GM12878 (cell line): ENCODE results near the gene SRP14. TPM values are rescaled to one million over a fixed set of nuclear protein-coding genes. Genes with fewer than 3 reads are reported as not detected.

Experiments used
- ATAC-seq: fragments of 200-7000 bp; cut with Tn5 transposase; 3 replicates; pipeline ENCODE4 v1.9.1; 2020; ENCODE audit warnings: mild to moderate bottlenecking, moderate library complexity
- BruUV-seq: library from RNA; stranded (reverse); fragments of 400-500 nt; replicated peaks from 2 replicates; lab custom pipeline; 2021; lab: Mats Ljungman, UMichigan
- CTCF ChIA-PET: fragments of 300-600 bp; sonication (Branson Sonifier 250); formaldehyde crosslinking; extraction: SDS; loops from one replicate; lab custom pipeline; 2021; ENCODE audit warnings: inconsistent platforms; lab: Yijun Ruan, JAX
- POLR2A ChIA-PET: fragments of 350-600 bp; formaldehyde crosslinking; extraction: SDS; loops from one replicate; lab custom pipeline; 2021; ENCODE audit warnings: inconsistent platforms; lab: Charles Lee
- RAD21 ChIA-PET: fragments of 300-600 bp; sonication (Branson Sonifier 250); formaldehyde crosslinking; loops from one replicate; lab custom pipeline; 2023; ENCODE audit warnings: antibody characterized with exemption; ENCODE audit not compliant: unreplicated experiment; lab: Charles Lee
- SMC1A ChIA-PET: fragments of 300-600 bp; sonication (Branson Sonifier 250); formaldehyde crosslinking; loops from one replicate; lab custom pipeline; 2023; ENCODE audit not compliant: unreplicated experiment, uncharacterized antibody; lab: Charles Lee
- DNase-seq: peaks from one replicate; pipeline ENCODE4 v3.0.0-alpha.2; 2011; ENCODE audit warnings: low read depth, low spot score
- FAIRE-seq: peaks from 3 replicates; lab custom pipeline; 2011; peaks lifted over from hg19 to GRCh38; lab: Jason Lieb, UNC
- H2AFZ ChIP-seq: 2 replicates; pipeline ENCODE4 v1.6.0; 2011; ENCODE audit warnings: low read depth, low read length, control low read depth; ENCODE audit not compliant: control insufficient read depth
- H3K27ac ChIP-seq: 2 replicates; pipeline ENCODE4 v1.5.1; 2011; ENCODE audit warnings: control low read depth; ENCODE audit not compliant: control insufficient read depth, insufficient read depth
- H3K27me3 ChIP-seq, 2 experiments: replicated peaks in 1 of 2; 2 replicates each; pipeline versions ENCODE4 v1.6.0 to v1.6.1; 2011; ENCODE audit warnings: low read length in 1 of 2; ENCODE audit not compliant: control insufficient read depth in 2 of 2, insufficient read depth in 2 of 2
- H3K36me3 ChIP-seq, 2 experiments: 2 replicates each; pipeline ENCODE4 v1.5.1; 2011; ENCODE audit warnings: low read length in 1 of 2; ENCODE audit not compliant: control insufficient read depth in 2 of 2, insufficient read depth in 2 of 2
- H3K4me1 ChIP-seq: 2 replicates; pipeline ENCODE4 v1.6.1; 2011; ENCODE audit warnings: mild to moderate bottlenecking, low read length, moderate library complexity, mixed read lengths; ENCODE audit not compliant: control insufficient read depth, insufficient read depth
- H3K4me2 ChIP-seq: 2 replicates; pipeline ENCODE4 v1.6.0; 2011; ENCODE audit warnings: control low read depth; ENCODE audit not compliant: control insufficient read depth, insufficient read depth
- H3K4me3 ChIP-seq: fragments of 200-600 bp; sonication (generic); 2 replicates; pipeline ENCODE4 v1.5.1; 2016
- H3K79me2 ChIP-seq: 2 replicates; pipeline ENCODE4 v1.6.0; 2011; ENCODE audit warnings: low read length; ENCODE audit not compliant: control insufficient read depth, insufficient read depth
- H3K9ac ChIP-seq: 2 replicates; pipeline ENCODE4 v1.8.0; 2011; ENCODE audit warnings: low read length, control low read depth, mixed read lengths; ENCODE audit not compliant: control insufficient read depth, insufficient read depth
- H3K9me3 ChIP-seq: replicated peaks from 3 replicates; pipeline ENCODE4 v1.5.1; 2011; ENCODE audit warnings: mild to moderate bottlenecking, low read length; ENCODE audit not compliant: control insufficient read depth, insufficient read depth
- H4K20me1 ChIP-seq: 2 replicates; pipeline ENCODE4 v1.6.0; 2011; ENCODE audit not compliant: control insufficient read depth, insufficient read depth
- CBX5 ChIP-seq: sonication (generic); IDR thresholded peaks from 2 replicates; pipeline ENCODE4 v1.6.1; 2016; ENCODE audit warnings: low read depth, moderate library complexity, mild to moderate bottlenecking, inconsistent platforms
- ESRRA ChIP-seq: IDR thresholded peaks from 2 replicates; pipeline ENCODE4 v1.6.1; 2012; ENCODE audit warnings: mild to moderate bottlenecking, low read length, improper control_type of control experiment
- FOXM1 ChIP-seq: IDR thresholded peaks from 2 replicates; pipeline ENCODE4 v1.6.1; 2012; ENCODE audit warnings: low read depth, mild to moderate bottlenecking, inconsistent platforms, low read length, moderate library complexity
- NFYB ChIP-seq: IDR thresholded peaks from 2 replicates; pipeline ENCODE4 v1.6.1; 2011; ENCODE audit warnings: low read depth, mild to moderate bottlenecking, low read length, improper control_type of control experiment, moderate library complexity; ENCODE audit not compliant: insufficient read depth
- RAD51 ChIP-seq: fragments of 450-650 bp; IDR thresholded peaks from 2 replicates; pipeline ENCODE4 v1.6.1; 2016; ENCODE audit warnings: moderate library complexity, mild to moderate bottlenecking, inconsistent platforms
- RUNX3 ChIP-seq: IDR thresholded peaks from 2 replicates; pipeline ENCODE4 v1.6.1; 2012; ENCODE audit warnings: low read length, inconsistent platforms
- SREBF2 ChIP-seq: IDR thresholded peaks from 2 replicates; pipeline ENCODE4 v1.6.1; 2012; ENCODE audit warnings: mild to moderate bottlenecking, low read length
- WGBS: methylation state at CpG from one replicate; pipeline ENCODE4 v1.1.6; 2016; ENCODE audit warnings: low lambda C conversion rate; ENCODE audit not compliant: insufficient replicate concordance, insufficient coverage; ENCODE audit errors: missing lambda C conversion rate; 5-methylcytosine and 5-hydroxymethylcytosine counted together
- in situ Hi-C: fragments of 300-500 bp; cut with MboI; formaldehyde crosslinking; loops from 9 replicates; pipeline ENCODE4 v1.14.3; 2018; ENCODE audit warnings: mixed read lengths
- intact Hi-C: fragments of 100-400 bp; cut with micrococcal nuclease; formaldehyde crosslinking; loops from one replicate; pipeline ENCODE4 v1.14.2; 2022; ENCODE audit not compliant: unreplicated experiment
- polyA plus RNA-seq, 11 experiments: library from polyadenylated mRNA; depleted of rRNA in 4 of 11; unstranded in 6 of 11; stranded (reverse) in 5 of 11; fragments of >200 nt; fragmentation: Nextera tagmentation in 4 of 11; fragmentation: Illumina TruSeq in 1 of 11; extraction: Ambion mirVana in 4 of 11; extraction: Trizol in 1 of 11; gene quantifications; 1 replicate in 1 of 11; 2 replicates in 10 of 11; pipeline versions ENCODE4 v1.2.1 to v1.2.3, GENCODE V29; 2011 to 2016; ENCODE audit warnings: inconsistent platforms in 2 of 11, missing spikeins in 2 of 11, low read depth in 1 of 11
- total RNA-seq, 4 experiments: library from RNA; depleted of rRNA in 3 of 4; stranded (reverse); fragments of >200 nt in 3 of 4; fragmentation: Illumina TruSeq in 1 of 4; extraction: Trizol in 1 of 4; gene quantifications; 2 replicates each; pipeline versions ENCODE4 v1.2.1 to v1.2.3, GENCODE V29; 2013 to 2021
- TF ChIP-seq, protein P1 (sequence below): IDR thresholded peaks from 2 replicates; pipeline ENCODE4 v1.6.1; 2012; ENCODE audit warnings: low read depth, low read length, improper control_type of control experiment
- TF ChIP-seq, protein P2 (sequence below): fragments of 450-650 bp; IDR thresholded peaks from 2 replicates; pipeline ENCODE4 v1.6.1; 2017; ENCODE audit warnings: mild to moderate bottlenecking, moderate library complexity
- TF ChIP-seq, protein P3 (sequence below): IDR thresholded peaks from 2 replicates; pipeline ENCODE4 v1.6.1; 2012; ENCODE audit warnings: low read length, inconsistent platforms
- TF ChIP-seq, protein P4 (sequence below): fragments of 450-650 bp; IDR thresholded peaks from 2 replicates; pipeline ENCODE4 v1.6.1; 2017; ENCODE audit warnings: mild to moderate bottlenecking, low read depth, inconsistent platforms; ENCODE audit not compliant: poor library complexity, severe bottlenecking
- TF ChIP-seq, protein P5 (sequence below): fragments of 450-650 bp; IDR thresholded peaks from 2 replicates; pipeline ENCODE4 v1.6.1; 2014; ENCODE audit warnings: mild to moderate bottlenecking

Gene SRP14
- total and polyA plus RNA-seq, 10 of the 15 experiments (the other 5 are each of a cell fraction or from before 2014, with no cell fraction given) = 141 to 1,182 (median 493) TPM

DNA sequence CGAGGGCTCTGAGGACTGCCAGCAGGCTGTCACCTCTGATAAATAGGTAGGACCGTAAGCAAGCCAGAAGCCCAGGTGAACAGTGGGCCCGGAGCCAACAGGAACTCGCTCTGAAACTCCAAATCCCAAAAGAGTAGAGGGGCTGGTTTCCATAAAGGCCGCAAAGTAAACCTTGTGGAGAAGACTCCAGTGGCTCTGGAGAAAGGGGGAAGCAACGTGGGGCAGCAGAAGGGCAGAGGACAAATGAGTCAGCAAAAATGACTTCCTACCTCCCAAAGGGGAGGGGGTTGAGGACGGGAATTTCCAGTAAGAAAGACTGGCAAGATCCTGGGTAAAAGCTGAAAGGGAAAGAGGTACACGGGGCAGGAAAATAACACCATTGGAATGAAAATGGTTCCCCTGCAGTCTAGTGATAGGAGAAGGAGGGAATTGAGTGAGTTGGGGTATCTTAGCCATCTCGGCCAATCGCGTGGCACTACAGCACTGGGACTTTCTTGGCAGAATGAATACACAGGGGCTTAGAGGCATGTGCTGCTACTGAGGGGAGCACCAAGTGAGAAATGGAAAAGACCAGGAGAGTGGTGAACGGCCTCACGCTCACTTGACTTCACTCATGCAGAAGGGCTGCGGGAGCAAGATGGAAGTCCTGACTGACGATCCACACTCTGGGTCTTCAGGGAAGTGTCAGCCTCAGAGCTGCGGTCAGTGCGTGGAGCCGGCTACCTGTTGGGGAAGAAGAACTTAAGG is 36.5 kb upstream of the SRP14 start:
- FAIRE-seq (no peak), ATAC-seq (no peak), DNase-seq (no peak)
- H4K20me1 ChIP-seq = no peaks in the 10 kb centered on the region
- in situ Hi-C loops = no loop called here
- BruUV-seq = no TSS peak
- H3K27ac ChIP-seq = no peak overlapping the region
- no peaks in the 10 kb centered on the region; the same call in 2 of the 3 replicates for H3K9me3 ChIP-seq
- peaks cover 5% of the 10 kb centered on the region for H3K4me1 ChIP-seq
- H3K79me2 ChIP-seq = no peaks in the 10 kb centered on the region
- POLR2A ChIA-PET = interaction anchor here (0.7 to 1.0 kb wide), 2 partner anchors 25 to 126 kb away, joined by 3 read pairs; no protein-coding TSS in a partner anchor
- no peaks in the 10 kb centered on the region for H3K36me3 ChIP-seq
- H3K4me2 ChIP-seq = no peak overlapping the region
- no peak overlapping the region for H3K9ac ChIP-seq
- H3K27me3 ChIP-seq = no peaks in the 10 kb centered on the region
- H2AFZ ChIP-seq = no peak overlapping the region
- CTCF ChIA-PET = interaction anchor here (0.9 kb wide), 3 partner anchors 19 to 45 kb away, joined by 3 to 4 read pairs (median 3); no protein-coding TSS in a partner anchor
- H3K4me3 ChIP-seq = no peak overlapping the region
- 64% methylated on average over 18 of the region's 18 CpGs for WGBS
- RAD21 ChIA-PET = interaction anchor here (0.6 kb wide), 1 partner anchor 46 kb away, joined by 3 read pairs; no protein-coding TSS in a partner anchor
- intact Hi-C loops = no loop called here
- SMC1A ChIA-PET = interaction anchor here (0.7 to 43.9 kb wide), 2 partner anchors 29 to 163 kb away, joined by 3 to 981 read pairs; partner anchors contain the start of genes BMF and PAK6
- TF ChIP-seq, protein P1, sequence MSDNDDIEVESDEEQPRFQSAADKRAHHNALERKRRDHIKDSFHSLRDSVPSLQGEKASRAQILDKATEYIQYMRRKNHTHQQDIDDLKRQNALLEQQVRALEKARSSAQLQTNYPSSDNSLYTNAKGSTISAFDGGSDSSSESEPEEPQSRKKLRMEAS = no peak
- TF ChIP-seq FOXM1 = no peak
- TF ChIP-seq CBX5 = no peak
- TF ChIP-seq, protein P2, sequence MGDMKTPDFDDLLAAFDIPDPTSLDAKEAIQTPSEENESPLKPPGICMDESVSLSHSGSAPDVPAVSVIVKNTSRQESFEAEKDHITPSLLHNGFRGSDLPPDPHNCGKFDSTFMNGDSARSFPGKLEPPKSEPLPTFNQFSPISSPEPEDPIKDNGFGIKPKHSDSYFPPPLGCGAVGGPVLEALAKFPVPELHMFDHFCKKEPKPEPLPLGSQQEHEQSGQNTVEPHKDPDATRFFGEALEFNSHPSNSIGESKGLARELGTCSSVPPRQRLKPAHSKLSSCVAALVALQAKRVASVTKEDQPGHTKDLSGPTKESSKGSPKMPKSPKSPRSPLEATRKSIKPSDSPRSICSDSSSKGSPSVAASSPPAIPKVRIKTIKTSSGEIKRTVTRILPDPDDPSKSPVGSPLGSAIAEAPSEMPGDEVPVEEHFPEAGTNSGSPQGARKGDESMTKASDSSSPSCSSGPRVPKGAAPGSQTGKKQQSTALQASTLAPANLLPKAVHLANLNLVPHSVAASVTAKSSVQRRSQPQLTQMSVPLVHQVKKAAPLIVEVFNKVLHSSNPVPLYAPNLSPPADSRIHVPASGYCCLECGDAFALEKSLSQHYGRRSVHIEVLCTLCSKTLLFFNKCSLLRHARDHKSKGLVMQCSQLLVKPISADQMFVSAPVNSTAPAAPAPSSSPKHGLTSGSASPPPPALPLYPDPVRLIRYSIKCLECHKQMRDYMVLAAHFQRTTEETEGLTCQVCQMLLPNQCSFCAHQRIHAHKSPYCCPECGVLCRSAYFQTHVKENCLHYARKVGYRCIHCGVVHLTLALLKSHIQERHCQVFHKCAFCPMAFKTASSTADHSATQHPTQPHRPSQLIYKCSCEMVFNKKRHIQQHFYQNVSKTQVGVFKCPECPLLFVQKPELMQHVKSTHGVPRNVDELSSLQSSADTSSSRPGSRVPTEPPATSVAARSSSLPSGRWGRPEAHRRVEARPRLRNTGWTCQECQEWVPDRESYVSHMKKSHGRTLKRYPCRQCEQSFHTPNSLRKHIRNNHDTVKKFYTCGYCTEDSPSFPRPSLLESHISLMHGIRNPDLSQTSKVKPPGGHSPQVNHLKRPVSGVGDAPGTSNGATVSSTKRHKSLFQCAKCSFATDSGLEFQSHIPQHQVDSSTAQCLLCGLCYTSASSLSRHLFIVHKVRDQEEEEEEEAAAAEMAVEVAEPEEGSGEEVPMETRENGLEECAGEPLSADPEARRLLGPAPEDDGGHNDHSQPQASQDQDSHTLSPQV = no peak
- TF ChIP-seq, protein P3, sequence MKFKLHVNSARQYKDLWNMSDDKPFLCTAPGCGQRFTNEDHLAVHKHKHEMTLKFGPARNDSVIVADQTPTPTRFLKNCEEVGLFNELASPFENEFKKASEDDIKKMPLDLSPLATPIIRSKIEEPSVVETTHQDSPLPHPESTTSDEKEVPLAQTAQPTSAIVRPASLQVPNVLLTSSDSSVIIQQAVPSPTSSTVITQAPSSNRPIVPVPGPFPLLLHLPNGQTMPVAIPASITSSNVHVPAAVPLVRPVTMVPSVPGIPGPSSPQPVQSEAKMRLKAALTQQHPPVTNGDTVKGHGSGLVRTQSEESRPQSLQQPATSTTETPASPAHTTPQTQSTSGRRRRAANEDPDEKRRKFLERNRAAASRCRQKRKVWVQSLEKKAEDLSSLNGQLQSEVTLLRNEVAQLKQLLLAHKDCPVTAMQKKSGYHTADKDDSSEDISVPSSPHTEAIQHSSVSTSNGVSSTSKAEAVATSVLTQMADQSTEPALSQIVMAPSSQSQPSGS = no peak
- TF ChIP-seq ESRRA = no peak
- TF ChIP-seq, protein P4, sequence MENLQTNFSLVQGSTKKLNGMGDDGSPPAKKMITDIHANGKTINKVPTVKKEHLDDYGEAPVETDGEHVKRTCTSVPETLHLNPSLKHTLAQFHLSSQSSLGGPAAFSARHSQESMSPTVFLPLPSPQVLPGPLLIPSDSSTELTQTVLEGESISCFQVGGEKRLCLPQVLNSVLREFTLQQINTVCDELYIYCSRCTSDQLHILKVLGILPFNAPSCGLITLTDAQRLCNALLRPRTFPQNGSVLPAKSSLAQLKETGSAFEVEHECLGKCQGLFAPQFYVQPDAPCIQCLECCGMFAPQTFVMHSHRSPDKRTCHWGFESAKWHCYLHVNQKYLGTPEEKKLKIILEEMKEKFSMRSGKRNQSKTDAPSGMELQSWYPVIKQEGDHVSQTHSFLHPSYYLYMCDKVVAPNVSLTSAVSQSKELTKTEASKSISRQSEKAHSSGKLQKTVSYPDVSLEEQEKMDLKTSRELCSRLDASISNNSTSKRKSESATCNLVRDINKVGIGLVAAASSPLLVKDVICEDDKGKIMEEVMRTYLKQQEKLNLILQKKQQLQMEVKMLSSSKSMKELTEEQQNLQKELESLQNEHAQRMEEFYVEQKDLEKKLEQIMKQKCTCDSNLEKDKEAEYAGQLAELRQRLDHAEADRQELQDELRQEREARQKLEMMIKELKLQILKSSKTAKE = no peak
- TF ChIP-seq, protein P5, sequence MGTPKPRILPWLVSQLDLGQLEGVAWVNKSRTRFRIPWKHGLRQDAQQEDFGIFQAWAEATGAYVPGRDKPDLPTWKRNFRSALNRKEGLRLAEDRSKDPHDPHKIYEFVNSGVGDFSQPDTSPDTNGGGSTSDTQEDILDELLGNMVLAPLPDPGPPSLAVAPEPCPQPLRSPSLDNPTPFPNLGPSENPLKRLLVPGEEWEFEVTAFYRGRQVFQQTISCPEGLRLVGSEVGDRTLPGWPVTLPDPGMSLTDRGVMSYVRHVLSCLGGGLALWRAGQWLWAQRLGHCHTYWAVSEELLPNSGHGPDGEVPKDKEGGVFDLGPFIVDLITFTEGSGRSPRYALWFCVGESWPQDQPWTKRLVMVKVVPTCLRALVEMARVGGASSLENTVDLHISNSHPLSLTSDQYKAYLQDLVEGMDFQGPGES = no peak
- no peak for TF ChIP-seq SREBF2
- no peak for TF ChIP-seq RUNX3
- TF ChIP-seq NFYB = no peak
- no peak for TF ChIP-seq RAD51
